ENCODE measurements around the gene MYRF. TPM values are rescaled to one million over a fixed set of nuclear protein-coding genes. Genes with fewer than 3 reads are reported as not detected.

Gene MYRF
- total and polyA plus RNA-seq, 2 of the 4 experiments (the other 2 are of a cell fraction), result 1.6 to 10.7 TPM

DNA sequence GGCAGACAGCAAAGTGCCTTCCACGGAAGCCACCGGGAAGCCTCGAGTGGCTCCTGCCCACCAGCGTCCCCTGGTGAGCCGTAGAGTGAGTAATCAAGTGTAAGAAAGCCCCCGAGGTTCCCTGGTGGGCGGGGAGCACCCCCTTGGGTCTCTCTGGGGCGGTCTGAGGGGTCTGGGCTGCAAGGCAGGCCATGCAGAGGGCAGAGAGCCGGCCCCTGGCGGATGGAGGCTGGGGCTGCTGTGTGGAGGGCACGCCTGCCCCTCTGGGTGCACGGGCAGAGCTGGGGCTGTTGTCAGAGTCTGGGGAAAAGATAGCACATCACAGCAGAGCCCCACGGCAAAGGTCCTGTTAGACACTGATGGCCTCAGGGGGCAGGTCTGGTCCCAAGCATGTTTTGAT, 25.7 kb upstream of the MYRF start:
- H3K79me1 ChIP-seq (ENCODE audit: low read depth in 1 of 2, low read length in 2 of 2), result no peaks in the 10 kb centered on the region
- no peak overlapping the region for H3K4me2 ChIP-seq (ENCODE audit: low read depth, low read length)
- no peak overlapping the region for H2BK20ac ChIP-seq (ENCODE audit: low read depth, low read length)
- no peaks in the 10 kb centered on the region for H3K9me1 ChIP-seq (ENCODE audit: insufficient read depth, low read length)
- peaks cover 18% of the 10 kb centered on the region; the same call in 1 of the 2 replicates for H3K36me3 ChIP-seq (ENCODE audit: control insufficient read depth, insufficient read depth, low read length)
- no peak overlapping the region for H4K91ac ChIP-seq (ENCODE audit: insufficient read depth, low read depth, low read length)
- no peak overlapping the region for H3K18ac ChIP-seq (ENCODE audit: low read depth, low read length)
- no peak overlapping the region for H2AK5ac ChIP-seq (ENCODE audit: low read depth, low read length)
- ChIA-PET POLR2A (ENCODE audit: unreplicated experiment) (no interaction called here), CTCF (no interaction called here)
- DNase-seq, result no peak
- no peak overlapping the region for H2AFZ ChIP-seq (replicated peaks; ENCODE audit: low read length, poor library complexity)
- no peak overlapping the region for H2BK5ac ChIP-seq (ENCODE audit: low read depth, low read length, poor library complexity, severe bottlenecking)
- H3K27ac ChIP-seq (ENCODE audit: insufficient read depth, low read length), result no peak overlapping the region
- ATAC-seq (ENCODE audit: low read depth), result no peak
- no peak overlapping the region for H3K4ac ChIP-seq (ENCODE audit: low read depth, low read length)
- WGBS, 2 experiments (ENCODE audit: extremely low coverage in 2 of 2, insufficient read length in 1 of 2), result 100% methylated on average over 1 of the region's 13 CpGs; no CpG with 5 or more reads in 1 of the 2 experiments
- peaks cover 3% of the 10 kb centered on the region; the same call in 1 of the 2 replicates for H3K4me1 ChIP-seq (ENCODE audit: control insufficient read depth, insufficient read depth, low read length)
- H3K9ac ChIP-seq (ENCODE audit: low read depth, low read length), result no peak overlapping the region
- H4K8ac ChIP-seq (ENCODE audit: low read depth in 2 of 2, low read length in 2 of 2), result no peak overlapping the region
- no peak overlapping the region for H3K14ac ChIP-seq (replicated peaks; ENCODE audit: low read depth, low read length)
- intact Hi-C loops (cut with micrococcal nuclease), result no loop called here
- no peak overlapping the region for H2BK15ac ChIP-seq (ENCODE audit: low read depth, low read length)
- TF ChIP-seq RCOR1 (IDR thresholded peaks at IDR 0.05; ENCODE audit: insufficient replicate concordance, low read length) (no peak), SMC3 (IDR thresholded peaks at IDR 0.05; ENCODE audit: low read depth, low read length) (no peak), MAFK (IDR thresholded peaks at IDR 0.05; ENCODE audit: low read depth, low read length) (no peak), CTCF (conservative IDR thresholded peaks at IDR 0.05; ENCODE audit: low read depth, low read length) (no peak), FOS (IDR thresholded peaks at IDR 0.05; ENCODE audit: low read depth, low read length) (no peak), RFX5 (IDR thresholded peaks at IDR 0.05; ENCODE audit: low read depth, low read length) (no peak), USF2 (IDR thresholded peaks at IDR 0.05; ENCODE audit: low read depth, low read length) (no peak), RAD21 (IDR thresholded peaks at IDR 0.05; ENCODE audit: low read length) (no peak), CEBPB (IDR thresholded peaks at IDR 0.05; ENCODE audit: low read depth, low read length) (no peak), MXI1 (IDR thresholded peaks at IDR 0.05; ENCODE audit: borderline replicate concordance, low read depth, low read length) (no peak), POLR2A (IDR thresholded peaks at IDR 0.05; ENCODE audit: low read depth, low read length) (no peak), BHLHE40 (IDR thresholded peaks at IDR 0.05; ENCODE audit: low read depth, low read length) (no peak), ELK1 (IDR thresholded peaks at IDR 0.05; ENCODE audit: borderline replicate concordance, low read depth, low read length) (no peak), MAZ (IDR thresholded peaks at IDR 0.05; ENCODE audit: borderline replicate concordance, low read depth, low read length) (no peak), CHD1 (IDR thresholded peaks at IDR 0.05; ENCODE audit: low read depth, low read length) (no peak), NFE2L2 (IDR thresholded peaks at IDR 0.05; ENCODE audit: low read depth, low read length) (no peak)
- BruUV-seq (replicated peaks), result no TSS peak
- no peak overlapping the region for H3K56ac ChIP-seq (ENCODE audit: extremely low read depth, insufficient read depth, low read length)
- no peak overlapping the region for H3K23ac ChIP-seq (ENCODE audit: low read depth, low read length)
- H3K27me3 ChIP-seq (ENCODE audit: control insufficient read depth, insufficient read depth, low read length), result no peaks in the 10 kb centered on the region
- no peaks in the 10 kb centered on the region for H4K20me1 ChIP-seq (ENCODE audit: insufficient read depth, low read length)
- no peaks in the 10 kb centered on the region for H3K9me3 ChIP-seq (ENCODE audit: control insufficient read depth, insufficient read depth, low read length)
- H2AK9ac ChIP-seq (replicated peaks; ENCODE audit: low read depth, low read length, poor library complexity), result no peak overlapping the region
- H4K5ac ChIP-seq (ENCODE audit: low read depth, low read length), result no peak overlapping the region
- in situ Hi-C loops (cut with MboI; ENCODE audit: low sequenced_read_pairs), result no loop called here
- H3K4me3 ChIP-seq (ENCODE audit: insufficient read depth, low read depth, low read length), result no peak overlapping the region
- H2BK120ac ChIP-seq (ENCODE audit: low read depth, low read length), result no peak overlapping the region
- dilution Hi-C loops (cut with HindIII; ENCODE audit: low sequenced_read_pairs, unreplicated experiment), result no loop called here
